Progenitor cell of endocrine pancreas (in vitro differentiated cells): ENCODE data around the gene RAP1GAP. TPM values are rescaled to one million over a fixed set of nuclear protein-coding genes. Genes with fewer than 3 reads are reported as not detected.
A peak's percentile ranks its signal among the peaks of the same experiment; 100 is the strongest.

ENCODE experiments used
- DNase-seq: peaks from one replicate; pipeline ENCODE4 v3.0.0; 2021; ENCODE audit warnings: low spot score; ENCODE audit not compliant: unreplicated experiment
- H3K27ac Mint-ChIP-seq: 2 replicates; pipeline ENCODE4 v1.8.0; 2021; ENCODE audit warnings: mild to moderate bottlenecking, moderate library complexity, mixed read lengths
- H3K27me3 Mint-ChIP-seq: 2 replicates; pipeline ENCODE4 v1.8.0; 2021; ENCODE audit warnings: mixed read lengths
- H3K36me3 Mint-ChIP-seq: 2 replicates; pipeline ENCODE4 v1.8.0; 2022; ENCODE audit warnings: mixed read lengths; ENCODE audit not compliant: insufficient read depth
- H3K4me1 Mint-ChIP-seq: 2 replicates; pipeline ENCODE4 v1.8.0; 2021; ENCODE audit warnings: low read depth, mixed read lengths
- H3K4me3 Mint-ChIP-seq: 2 replicates; pipeline ENCODE4 v1.8.0; 2021; ENCODE audit warnings: low read depth, mild to moderate bottlenecking, moderate library complexity, mixed read lengths
- H3K9me3 Mint-ChIP-seq: 2 replicates; pipeline ENCODE4 v1.8.0; 2021; ENCODE audit warnings: low read depth, mixed read lengths
- total RNA-seq: library from RNA; stranded (reverse); gene quantifications from 2 replicates; pipeline ENCODE4 v1.2.1, GENCODE V29; 2021
- TF ChIP-seq, protein P1 (sequence below): fragments of 200-600 bp; sonication (generic); IDR thresholded peaks from one replicate; pipeline ENCODE4 v1.5.0; 2021; ENCODE audit warnings: antibody characterized with exemption, mild to moderate bottlenecking; ENCODE audit not compliant: unreplicated experiment

Gene RAP1GAP
- total RNA-seq, 1 donor from 2014 or later = 15.3 TPM

- Mint-ChIP-seq H3K4me1 (peaks cover 16% of the 10 kb centered on the region), H3K4me3 (peak overlapping the region; percentile 1), H3K27me3 (no peaks in the 10 kb centered on the region), H3K36me3 (peaks cover 17% of the 10 kb centered on the region), H3K9me3 (no peaks in the 10 kb centered on the region), H3K27ac (peak overlapping the region; percentile 55)
- no peak for DNase-seq
- TF ChIP-seq, protein P1, sequence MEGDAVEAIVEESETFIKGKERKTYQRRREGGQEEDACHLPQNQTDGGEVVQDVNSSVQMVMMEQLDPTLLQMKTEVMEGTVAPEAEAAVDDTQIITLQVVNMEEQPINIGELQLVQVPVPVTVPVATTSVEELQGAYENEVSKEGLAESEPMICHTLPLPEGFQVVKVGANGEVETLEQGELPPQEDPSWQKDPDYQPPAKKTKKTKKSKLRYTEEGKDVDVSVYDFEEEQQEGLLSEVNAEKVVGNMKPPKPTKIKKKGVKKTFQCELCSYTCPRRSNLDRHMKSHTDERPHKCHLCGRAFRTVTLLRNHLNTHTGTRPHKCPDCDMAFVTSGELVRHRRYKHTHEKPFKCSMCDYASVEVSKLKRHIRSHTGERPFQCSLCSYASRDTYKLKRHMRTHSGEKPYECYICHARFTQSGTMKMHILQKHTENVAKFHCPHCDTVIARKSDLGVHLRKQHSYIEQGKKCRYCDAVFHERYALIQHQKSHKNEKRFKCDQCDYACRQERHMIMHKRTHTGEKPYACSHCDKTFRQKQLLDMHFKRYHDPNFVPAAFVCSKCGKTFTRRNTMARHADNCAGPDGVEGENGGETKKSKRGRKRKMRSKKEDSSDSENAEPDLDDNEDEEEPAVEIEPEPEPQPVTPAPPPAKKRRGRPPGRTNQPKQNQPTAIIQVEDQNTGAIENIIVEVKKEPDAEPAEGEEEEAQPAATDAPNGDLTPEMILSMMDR = no peak
These were observed 36.3 kb upstream of the RAP1GAP start for GRCh38 chr1:21705303-21705980.

DNA sequence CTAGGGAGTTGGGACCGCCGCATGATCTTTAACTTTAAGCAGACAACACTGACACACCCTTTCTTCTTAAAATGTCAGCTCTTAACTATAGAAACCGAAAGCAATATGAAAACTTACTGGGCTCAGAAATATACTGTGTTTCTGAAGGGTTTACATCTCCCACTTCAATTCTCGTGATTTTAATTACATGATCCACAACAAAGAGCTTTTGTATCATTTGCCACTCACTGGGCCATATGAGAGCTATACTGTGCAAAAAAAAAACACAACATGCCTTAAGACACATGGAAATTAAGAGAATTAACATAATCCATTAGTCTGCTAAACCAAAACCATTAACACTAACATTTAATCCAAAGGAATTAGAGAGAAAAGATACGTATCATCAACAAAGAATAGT, 35.0 kb upstream of the RAP1GAP start:
- no peaks in the 10 kb centered on the region for H3K27me3 Mint-ChIP-seq
- H3K4me1 Mint-ChIP-seq = peaks cover 16% of the 10 kb centered on the region
- H3K4me3 Mint-ChIP-seq = no peak overlapping the region
- H3K36me3 Mint-ChIP-seq = peaks cover 20% of the 10 kb centered on the region
- TF ChIP-seq, protein P1 = no peak
- no peak for DNase-seq
- peak overlapping the region; percentile 58 for H3K27ac Mint-ChIP-seq
- no peaks in the 10 kb centered on the region for H3K9me3 Mint-ChIP-seq

DNA sequence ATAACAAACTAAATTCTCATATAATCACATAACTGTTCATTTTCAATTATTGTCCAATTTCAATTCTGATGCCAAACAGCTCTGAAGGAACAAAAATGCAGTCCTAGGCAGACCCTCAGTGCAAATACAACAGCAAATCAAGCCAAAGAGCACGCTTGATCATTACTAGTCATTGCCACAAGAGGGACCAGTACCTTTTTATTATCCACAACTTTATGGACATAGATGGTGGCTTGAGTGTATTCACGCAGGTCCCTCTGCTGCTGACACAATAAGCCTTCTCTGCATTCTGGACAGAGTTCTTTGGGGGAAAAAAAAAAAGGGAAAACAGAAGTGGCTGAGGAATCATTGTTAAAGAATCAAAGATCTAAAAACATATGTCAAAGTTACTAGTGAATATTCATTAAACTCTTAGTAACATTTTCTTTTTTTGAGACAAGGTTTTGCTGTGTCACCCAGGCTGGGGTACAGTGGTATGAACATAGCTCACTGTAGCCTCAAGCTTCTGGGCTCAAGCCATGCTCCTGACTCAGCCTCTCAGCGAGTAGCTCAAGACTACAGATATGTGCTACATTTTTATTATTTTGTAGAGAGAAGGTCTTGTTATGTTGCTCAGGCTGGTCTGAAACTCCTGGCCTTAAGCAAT, 34.3 kb upstream of the RAP1GAP start:
- Mint-ChIP-seq H3K27ac (no peak overlapping the region), H3K4me1 (peaks cover 16% of the 10 kb centered on the region), H3K4me3 (no peak overlapping the region), H3K36me3 (peaks cover 21% of the 10 kb centered on the region), H3K27me3 (no peaks in the 10 kb centered on the region), H3K9me3 (no peaks in the 10 kb centered on the region)
- DNase-seq = no peak
- TF ChIP-seq, protein P1 = peak; percentile 62

DNA sequence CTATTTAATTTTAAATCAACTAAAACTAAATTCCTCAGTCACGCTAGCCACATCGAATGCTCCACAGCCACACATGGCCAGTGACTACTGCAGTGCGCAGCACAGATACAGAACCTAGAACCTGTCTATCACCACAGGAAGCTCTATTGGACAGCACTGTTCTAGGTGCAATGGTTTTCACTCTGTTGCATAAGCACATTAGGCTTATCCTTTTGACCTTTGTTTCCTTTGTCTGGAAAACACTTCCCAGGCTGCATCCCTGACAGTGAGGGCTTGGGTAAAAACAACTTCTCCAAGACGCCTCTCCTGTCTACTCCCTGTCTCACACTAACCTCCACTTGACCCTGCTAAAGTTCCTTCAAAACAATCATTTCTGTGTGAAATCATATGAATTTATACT, 33.6 kb upstream of the RAP1GAP start:
- TF ChIP-seq, protein P1 = no peak
- peaks cover 25% of the 10 kb centered on the region for H3K36me3 Mint-ChIP-seq
- no peaks in the 10 kb centered on the region for H3K27me3 Mint-ChIP-seq
- no peak for DNase-seq
- peaks cover 17% of the 10 kb centered on the region for H3K4me1 Mint-ChIP-seq
- no peaks in the 10 kb centered on the region for H3K9me3 Mint-ChIP-seq
- H3K4me3 Mint-ChIP-seq = no peak overlapping the region
- H3K27ac Mint-ChIP-seq = no peak overlapping the region

DNA sequence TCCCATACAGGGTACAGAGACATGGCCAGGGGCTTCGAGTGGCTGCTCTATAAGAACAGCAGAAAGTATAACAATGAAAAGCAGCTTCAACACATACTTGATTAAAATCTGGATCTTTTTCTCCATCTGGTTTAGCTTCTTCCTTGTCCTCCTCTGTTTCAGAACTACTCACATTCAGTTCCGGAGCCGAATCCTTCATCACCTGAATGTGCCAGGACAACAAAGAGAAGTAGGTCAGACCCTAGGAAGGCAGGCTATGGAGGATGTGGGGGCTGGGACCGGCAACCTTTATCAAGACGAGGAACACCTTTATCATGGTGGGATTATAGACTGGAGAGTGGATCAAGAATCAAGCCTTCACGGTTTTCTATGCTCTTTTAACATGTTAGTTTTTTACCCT, 32.2 kb upstream of the RAP1GAP start:
- no peaks in the 10 kb centered on the region for H3K9me3 Mint-ChIP-seq
- no peak for DNase-seq

More for the DNA sequence above, 32.2 kb upstream of the RAP1GAP start:
- peaks cover 27% of the 10 kb centered on the region for H3K36me3 Mint-ChIP-seq
- H3K27ac Mint-ChIP-seq = no peak overlapping the region
- H3K4me1 Mint-ChIP-seq = peaks cover 16% of the 10 kb centered on the region
- H3K27me3 Mint-ChIP-seq = no peaks in the 10 kb centered on the region
- TF ChIP-seq, protein P1 = no peak
- H3K4me3 Mint-ChIP-seq = no peak overlapping the region
